HG03095 (cell line): Measurements from ENCODE around the gene SINHCAF.
"Not testable (repeated sequence)": the region's sequence is repeated elsewhere in the genome, so short reads cannot be mapped to it uniquely, and the experiment has no call there.

Experiments used
- ATAC-seq: cut with Tn5 transposase; IDR thresholded peaks from one replicate; pipeline ENCODE4 v1.9.1; 2021; ENCODE audit warnings: moderate library complexity; ENCODE audit not compliant: unreplicated experiment

SINHCAF gene, protein sequence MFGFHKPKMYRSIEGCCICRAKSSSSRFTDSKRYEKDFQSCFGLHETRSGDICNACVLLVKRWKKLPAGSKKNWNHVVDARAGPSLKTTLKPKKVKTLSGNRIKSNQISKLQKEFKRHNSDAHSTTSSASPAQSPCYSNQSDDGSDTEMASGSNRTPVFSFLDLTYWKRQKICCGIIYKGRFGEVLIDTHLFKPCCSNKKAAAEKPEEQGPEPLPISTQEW

DNA sequence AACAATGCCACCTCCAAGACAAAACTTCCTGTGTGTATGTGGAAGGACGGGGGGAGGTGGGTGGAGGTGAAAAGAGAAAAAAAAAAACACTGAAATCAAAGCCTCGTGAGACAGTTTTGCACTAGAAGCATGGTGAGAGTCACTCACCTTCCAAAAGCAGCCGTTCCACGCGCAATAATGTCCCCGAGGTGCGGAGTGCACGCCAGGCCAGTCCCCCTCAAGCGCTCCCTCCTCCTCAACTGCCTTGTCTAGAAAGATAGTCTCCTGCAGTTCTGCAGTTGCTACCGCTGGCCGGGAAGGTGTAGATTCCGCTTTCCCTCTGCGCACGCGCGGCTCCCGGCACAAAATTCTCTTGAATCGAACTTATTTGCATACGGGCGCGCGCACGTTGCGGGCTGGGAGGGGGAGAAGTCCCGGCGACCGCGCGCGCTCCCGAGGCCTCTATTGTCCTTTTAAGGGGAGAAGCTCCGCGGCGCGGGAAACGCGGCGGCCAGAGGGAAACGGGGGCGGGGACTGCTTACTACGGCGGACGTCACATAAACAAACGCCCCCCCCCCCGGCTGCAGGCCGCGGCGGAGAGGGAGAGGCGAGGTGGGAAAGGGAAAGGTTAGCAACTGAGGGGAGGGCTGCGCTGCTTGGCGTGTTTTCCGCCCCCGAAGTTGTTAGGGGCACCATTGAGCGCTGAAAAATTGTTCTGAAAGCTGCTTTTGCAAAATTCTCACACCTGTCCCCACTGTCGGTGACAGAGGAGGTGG is at the start of gene SINHCAF:
TSS of gene SINHCAF (minus strand) at position 274 of the 755 bp plus-strand sequence. CDS start 27,946 bp downstream, outside the sequence.
- peak; percentile 52 for ATAC-seq

DNA sequence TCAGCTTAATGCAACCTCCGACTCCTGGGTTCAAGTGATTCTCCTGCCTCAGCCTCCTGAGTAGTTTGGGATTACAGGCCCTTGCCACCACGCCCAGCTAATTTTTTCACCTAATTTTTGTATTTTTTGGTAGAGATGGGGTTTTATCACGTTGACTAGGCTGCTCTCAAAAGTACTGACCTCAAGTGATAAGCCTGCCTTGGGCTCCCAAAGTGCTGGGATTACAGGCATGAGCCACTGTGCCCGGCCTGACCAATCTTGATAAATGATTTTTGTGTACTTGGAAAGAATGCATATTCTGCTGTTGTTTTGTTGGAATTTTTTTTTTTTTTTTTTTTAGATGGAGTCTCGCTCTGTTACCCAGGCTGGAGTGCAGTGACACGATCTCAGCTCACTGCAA is 49.5 kb upstream of the SINHCAF start:
- not testable (repeated sequence) for ATAC-seq

DNA sequence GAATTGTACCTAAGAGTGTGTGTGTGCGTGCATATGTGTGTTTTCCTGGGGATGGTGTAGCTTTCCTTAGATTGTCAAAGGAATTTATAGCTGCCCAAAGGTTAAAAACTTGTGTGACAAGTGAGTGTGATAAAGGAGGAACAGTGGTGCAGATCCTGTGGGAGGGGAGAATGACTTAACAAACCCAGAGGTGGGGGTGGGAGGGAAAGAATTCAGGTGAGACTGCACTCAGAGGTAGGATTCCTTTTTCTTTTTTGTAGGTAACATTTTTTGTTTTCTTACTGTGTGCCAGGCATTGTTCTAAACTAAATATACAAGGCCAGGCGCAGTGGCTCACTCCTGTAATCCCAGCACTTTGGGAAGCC is 45.3 kb upstream of the SINHCAF start:
- ATAC-seq, result no peak

DNA sequence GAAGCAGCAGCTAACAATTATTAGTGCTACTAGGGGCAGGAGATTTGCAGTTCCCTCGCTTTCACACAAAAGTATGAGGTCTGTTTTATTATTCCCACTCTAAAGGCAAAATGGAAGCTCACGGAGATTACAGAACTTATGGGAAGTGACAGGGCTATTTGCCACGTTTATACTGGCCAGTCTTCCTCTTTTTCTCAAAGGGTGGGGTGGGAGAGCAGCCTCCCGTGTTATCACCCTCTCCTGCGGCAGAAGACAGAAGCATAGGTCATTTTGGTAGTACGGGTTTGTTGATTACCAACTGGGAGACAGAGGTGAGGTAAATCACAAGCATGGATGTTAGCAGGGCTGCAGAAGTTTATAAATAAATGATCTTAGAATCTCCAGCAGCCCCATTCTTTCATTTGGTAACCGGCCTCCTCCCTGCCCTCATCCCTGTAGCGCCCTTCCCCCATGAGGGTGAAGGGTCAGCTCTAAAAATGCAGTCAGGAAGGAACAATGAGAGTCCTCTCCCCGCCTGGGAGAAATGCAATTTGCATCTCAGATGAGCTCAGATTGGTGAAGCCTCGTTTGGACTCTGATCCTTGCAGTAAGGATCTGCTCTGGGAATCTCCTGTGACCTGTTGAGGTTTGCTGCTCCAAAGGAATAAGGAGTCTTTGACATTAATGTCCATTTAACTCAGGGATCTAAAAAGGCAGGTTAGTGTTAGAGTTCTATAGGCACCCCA is 44.7 kb upstream of the SINHCAF start:
- ATAC-seq, result no peak

DNA sequence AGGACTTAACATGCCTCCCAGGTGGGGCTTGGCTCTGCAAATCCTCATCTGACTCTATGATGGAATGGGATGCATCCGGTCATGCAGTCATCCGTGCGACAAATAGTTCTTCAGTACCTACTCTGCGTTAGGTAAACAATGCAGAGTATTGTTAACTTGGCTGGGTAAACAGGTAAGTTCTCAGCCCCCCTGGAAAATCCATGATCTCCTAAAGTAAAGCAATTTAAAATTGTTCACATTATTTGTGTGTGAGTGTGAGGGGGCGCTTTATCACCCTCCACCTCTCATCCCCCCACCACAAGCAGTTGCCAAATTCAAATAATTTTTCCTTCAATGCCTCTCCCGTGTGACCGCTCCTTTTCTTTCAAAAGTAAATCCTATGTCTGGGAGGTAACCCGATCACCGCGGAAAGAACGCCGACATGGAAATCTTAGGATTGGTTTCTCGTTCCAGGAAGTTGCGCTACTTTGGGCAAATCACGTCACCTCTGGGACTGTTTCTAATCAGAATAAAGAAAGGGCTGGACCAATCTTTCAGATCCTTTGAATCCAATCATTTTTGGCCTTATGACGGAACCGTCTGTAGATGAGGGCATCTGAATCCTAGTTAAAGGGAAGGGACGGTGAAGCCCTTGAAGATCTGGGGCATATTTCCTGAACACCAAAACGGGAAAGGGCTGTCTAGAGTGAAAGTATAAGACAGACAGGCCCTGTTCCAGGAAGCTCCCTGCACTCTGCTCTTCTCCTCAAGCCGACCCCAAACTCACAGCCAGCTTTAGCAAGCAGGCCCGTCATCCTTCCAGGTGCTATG is 44.0 kb upstream of the SINHCAF start:
- ATAC-seq, result no peak

DNA sequence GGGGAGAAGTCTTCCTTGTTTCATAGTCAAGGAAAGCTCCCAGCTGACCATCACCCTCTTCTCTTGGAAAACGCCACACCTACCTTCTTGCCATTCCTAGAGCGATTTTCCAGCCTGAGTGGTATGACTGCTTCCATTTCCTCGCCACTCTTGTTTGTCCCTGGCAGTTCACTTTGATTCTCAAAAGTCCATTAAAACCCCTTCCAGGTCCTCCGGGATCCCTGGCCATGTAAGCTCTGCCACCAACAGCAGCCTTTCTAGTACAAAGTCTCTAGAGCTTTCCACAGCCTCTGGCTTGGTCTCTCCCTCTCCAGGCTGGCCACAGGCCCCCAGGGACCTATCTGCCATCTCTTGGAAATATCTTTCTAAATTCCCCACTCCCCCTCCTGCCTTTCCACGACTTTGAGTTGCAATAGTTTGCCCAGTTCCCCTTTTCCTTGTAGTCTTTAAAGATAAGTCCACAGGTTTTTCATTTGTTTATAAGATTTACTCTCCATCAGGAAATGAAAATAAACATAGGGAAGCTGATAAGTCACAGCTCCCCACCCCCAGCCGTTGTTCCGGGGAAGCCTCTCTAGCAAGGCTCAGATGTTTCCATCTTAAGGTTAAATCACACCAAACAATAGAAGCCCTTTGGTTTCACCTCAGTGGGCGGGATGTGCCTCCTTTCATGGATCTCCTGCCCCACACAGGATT is 42.9 kb upstream of the SINHCAF start:
- ATAC-seq, result no peak

DNA sequence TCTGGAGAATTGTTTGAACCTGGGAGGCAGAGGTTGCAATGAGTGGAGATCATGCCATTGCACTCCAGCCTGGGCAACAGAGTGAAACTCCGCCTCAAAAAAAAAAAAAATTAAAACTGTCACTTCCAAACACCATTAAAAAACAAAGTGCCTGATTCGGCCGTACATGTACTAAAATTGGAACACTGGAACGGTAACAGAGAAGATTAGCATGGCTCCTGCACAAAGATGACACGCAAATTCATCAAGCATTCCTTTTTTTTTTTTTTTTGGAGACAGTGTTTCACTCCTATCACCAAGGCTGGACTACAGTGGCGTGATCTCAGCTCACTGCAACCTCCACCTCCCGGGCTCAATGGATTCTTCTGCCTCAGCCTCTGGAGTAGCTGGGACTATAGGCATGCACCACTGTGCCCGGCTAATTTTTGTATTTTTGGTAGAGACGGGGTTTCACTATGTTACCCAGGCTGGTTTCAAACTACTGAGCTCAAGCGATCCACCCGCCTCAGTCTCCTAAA is 40.2 kb upstream of the SINHCAF start:
- no peak for ATAC-seq

DNA sequence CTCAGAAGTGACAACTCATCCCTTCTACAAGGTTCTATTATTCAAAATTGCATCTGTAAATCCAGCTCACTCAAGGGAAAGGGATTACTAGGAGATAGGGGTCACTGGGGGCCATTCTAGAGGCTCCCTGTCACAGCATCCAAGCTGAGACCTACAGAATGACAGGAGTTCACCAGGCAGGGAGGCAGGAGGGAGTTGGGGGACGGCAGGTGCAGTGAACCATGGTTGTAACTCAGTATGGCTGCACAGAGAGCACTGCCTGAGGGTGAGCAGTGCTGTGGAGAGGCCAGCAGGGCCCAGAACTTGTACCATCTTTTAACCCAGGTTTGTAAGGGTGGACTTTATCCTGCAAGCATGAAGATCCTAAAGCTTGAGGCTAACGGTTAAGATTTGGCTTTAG is 37.9 kb upstream of the SINHCAF start:
- ATAC-seq, result no peak

DNA sequence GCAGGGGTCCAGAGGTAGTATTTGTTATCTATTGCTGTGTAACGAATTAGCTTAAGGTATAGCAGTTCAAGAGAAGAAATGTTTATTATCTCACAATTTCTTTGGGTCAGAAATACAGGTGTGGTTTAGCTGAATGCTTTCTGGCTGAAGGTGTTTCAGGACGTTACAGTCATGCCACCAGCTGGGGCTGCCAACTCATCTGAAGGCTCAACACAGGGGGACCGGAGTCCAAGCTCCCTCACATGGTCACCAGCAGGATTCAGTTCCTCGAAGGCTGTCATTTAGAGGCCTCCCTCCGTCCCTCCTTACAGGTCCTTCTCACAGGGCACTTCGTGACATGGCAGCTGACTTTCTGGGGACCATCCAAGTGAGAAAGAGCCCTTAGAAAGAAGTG is 37.5 kb upstream of the SINHCAF start:
- peak; percentile 8 for ATAC-seq

DNA sequence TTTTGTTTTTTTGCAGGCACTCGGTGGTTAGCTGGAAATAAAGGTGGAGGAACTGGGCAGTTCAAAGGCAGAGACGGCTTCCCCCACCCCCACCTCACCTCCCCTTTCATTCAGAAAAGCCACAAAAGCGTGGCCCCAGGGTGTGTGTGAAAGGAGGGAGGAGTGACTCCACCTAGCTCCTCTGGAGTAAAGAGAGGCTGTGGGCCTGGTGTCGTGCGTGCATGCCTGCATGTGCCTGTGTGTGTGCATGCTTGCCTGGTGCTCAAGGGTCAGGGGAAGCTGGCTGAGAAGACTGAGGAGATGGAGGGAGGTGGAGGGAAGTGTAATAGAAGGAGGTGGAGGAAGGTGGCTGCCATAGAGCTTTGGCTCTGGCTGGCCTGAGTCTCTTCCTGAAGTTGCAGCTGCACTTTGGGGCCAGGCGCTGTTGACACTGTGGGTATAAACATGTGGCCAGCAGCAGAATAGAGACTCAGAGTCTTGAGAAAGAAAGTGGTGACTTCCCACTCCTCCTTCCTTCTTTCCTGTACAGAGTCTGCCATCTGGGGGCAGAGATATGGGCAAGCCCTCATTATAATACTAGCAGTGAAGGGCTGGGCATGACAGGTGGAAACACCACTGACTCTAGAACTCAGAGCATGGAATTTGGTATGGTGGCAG is 36.9 kb upstream of the SINHCAF start:
- ATAC-seq, result peak; percentile 72

DNA sequence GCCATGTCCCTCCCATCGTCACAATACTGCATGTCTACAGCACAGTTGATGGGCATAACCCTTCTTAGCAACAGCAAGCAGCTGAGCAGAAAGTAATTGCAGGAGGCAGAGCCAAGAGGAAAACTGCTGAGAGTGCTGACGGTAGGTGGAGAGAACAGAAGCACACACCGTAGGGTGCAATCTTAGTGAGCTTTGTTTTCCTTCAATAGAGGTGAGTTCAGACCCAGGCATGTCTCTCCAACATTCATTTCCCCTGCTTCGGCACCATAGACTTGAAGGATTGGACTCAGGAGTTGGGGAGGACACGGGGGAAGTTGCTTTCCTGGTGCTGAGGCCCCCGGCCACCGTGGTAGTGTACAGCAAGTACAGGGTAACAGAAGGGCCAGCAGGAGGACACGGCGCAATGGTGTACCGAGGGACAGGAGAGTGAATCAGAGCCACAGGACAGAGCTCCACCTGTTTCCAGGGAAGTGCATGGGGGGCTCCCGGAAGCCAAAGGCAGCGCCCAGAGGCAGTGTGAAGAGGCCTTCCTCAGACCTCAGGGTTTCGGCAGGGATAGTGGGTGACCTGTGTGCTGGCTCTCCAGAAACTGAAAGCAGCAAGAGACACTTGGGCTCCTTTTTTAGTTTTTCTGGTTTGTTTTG is 36.3 kb upstream of the SINHCAF start:
- peak; percentile 40 for ATAC-seq

DNA sequence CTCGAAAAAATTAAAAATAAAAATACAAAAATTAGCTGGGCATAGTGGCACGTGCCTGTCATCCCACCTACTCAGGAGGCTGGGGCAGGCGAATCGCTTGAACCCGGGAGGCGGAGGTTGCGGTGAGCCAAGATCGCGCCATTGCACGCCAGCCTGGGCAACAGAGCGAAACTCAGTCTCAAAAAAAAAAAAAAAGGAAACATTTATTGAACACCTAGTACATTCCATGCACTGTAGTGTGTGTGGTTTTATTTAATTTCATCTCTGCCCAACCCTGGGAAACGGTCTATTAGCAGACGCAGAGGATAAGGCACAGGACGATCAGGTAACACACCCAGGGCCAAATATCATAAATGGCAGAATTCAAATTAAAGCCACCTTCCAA is 35.8 kb upstream of the SINHCAF start:
- ATAC-seq, result no peak

DNA sequence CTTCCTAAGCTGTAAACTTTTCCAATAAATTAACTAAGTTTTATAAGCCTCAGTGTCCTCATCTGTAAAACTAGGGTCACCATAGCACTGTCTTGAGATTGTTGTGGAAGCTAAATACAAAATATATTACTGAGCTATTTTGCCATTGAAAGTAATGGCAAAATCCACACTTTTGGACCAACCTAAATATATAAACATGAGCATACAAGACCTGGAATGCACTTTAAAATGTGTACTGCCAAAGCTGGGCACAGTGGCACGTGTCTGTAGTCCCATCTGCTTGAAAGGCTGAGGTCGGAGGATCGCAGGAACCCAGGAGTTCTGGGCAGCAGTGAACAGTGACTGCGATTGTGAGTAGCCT is 29.8 kb upstream of the SINHCAF start:
- no peak for ATAC-seq

DNA sequence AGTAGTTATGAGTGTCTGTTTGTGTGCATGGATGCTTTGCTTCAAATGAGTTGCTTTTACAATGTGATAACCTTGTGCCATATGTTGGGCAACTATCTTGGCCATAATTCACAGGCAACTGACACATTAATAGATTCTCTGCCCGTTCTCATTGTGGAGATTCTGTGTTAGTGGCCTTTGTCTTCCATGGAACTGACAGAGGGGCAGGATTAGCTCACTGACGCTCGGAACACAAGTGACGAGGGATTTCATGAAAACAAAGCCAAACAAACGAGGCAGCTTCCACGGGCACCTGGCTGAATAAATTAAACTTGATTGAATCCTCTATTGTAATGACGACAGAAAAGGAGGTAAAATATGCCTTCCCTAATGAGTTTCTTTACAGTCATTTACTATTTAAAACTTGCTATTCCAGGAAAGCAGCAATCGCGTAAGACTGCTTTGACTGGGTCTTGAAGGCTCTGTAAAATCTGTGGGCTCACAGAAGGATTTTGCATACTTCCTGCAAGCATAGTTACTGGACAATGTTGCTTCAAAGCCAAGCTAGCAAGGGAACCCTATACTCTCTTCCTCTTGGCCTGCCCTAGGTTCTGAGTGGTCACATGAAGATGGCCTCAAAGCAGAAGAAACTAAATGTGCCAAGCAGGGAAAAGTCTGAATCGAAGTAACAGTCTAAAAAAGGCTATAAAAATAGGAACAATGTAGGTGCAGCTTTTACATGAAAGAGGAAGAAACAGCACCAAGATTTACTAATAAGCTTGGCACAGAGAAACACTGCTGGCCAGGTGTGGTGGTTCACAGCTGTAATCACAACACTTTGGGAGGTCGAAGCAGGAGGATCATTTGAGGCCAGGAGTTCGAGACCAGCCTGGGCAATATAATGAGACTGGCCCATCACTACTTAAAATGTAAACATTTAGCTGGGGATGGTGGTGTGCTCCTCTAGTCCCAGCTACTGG is 28.1 kb upstream of the SINHCAF start:
- no peak for ATAC-seq

DNA sequence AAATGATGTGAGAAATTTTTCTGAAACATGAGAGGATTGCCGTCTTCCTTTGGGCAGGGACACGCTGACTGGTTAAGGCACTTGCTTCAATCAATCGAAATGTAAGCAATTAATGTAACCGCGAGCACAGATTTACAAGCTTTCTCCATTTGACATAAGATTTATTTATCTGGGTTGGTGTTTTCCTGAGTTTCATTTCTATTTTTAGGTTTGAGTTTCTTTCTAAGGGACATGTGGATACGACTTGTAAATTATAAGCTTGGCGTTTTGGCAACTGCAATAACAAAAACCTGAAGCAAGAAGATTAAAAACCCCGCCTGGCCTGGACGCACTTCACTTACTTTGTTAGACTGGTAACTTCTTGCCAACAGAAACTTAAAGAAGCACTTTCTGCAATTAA is 20.3 kb upstream of the SINHCAF start:
- ATAC-seq, result no peak

DNA sequence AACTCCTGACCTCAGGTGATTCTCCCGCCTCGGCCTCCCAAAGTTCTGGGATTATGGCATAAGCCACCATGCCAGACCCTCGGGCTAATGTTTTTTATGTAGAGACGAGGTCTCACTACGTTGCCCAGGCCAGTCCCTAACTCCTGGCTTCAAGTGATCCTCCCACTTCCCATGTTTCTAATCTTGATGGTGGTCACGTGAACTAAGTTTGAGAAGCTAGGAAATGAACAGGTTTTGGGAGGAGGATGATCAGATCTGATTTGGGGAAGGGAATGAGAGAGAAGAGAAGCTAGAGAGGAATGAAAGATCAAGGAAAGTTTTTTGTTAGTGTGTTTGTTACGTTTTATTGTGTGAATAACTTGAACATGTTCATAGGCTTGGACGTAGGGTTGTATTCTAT is 17.2 kb upstream of the SINHCAF start:
- ATAC-seq, result no peak

DNA sequence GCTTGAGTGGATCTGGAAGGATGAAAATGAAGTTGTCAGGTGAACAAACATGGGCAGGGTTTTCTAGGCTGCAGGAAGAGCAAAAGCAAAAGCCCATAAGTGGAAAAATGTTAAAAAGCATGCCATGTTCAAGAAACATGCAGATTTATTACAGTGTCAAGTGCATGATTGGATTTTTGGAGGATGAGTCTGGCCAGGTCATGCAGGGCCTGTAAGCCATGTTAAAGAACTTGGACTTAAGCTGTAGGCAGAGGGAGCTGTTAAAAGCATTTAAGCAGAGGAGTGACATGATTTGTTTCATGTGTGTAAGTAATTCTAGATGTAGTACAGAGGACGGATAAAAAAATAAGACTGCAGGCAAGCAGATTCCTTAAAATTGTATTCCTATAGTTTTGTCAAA is 16.3 kb upstream of the SINHCAF start:
- no peak for ATAC-seq

DNA sequence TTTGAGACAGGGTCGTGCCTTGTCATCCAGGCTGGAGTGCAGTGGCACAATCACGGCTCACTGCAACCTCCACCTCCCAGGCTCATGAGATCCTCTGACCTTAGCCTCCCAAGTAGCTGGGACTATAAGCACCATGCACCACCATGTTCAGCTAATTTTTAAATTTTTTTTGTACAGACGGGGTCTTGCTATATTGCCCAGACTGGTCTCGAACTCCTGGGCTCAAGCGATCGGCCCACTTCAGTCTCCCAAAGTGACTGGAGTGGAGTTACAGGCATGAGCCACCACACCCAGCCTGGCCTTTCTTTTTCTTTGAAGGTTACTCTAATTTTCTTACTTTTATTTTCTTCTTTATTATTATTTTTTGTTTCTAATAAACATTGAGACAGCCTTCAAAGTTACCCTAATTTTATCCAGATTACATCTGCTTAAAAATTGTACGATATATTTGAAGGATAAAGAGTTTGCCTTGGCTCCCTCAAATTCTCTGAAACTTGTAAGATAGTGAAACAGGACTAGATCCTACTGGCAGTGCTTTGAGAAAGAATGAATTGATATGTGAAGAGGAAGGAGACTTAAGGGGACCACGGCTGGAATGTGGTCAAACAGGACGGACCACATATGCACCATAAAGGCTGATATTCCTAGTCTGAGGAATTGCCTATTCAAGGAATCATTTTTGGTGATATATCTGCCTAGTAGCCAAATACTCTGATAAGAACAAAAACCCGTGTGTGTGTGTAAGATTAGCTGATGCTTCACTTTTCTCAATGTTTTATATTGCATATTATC is 14.1 kb upstream of the SINHCAF start:
- no peak for ATAC-seq
